HG03108 (cell line): Measurements from ENCODE around the gene CNOT10.

Experiments used
- ATAC-seq: cut with Tn5 transposase; IDR thresholded peaks from one replicate; pipeline ENCODE4 v1.9.1; 2021; ENCODE audit warnings: moderate library complexity; ENCODE audit not compliant: unreplicated experiment

CNOT10 gene

GRCh38 chr3:32817558-32818228 is 132.7 kb downstream of the CNOT10 start, which contains the start of gene TRIM71:
Gene TRIM71 (plus strand): TSS chr3:32817997. CDS start chr3:32818081, 84 bp downstream.
- ATAC-seq: no peak

- ATAC-seq: no peak
These were observed 133.4 kb downstream of the CNOT10 start for GRCh38 chr3:32818229-32818969.

GRCh38 chr3:32818970-32819511 is 134.1 kb downstream of the CNOT10 start:
- no peak for ATAC-seq

- ATAC-seq: no peak
These were observed 134.8 kb downstream of the CNOT10 start for GRCh38 chr3:32819551-32820348.

GRCh38 chr3:32820430-32820829 is 135.4 kb downstream of the CNOT10 start:
- ATAC-seq: no peak

- ATAC-seq: no peak
These were observed 136.1 kb downstream of the CNOT10 start for GRCh38 chr3:32820971-32821685.

GRCh38 chr3:32821686-32822296 is 136.8 kb downstream of the CNOT10 start:
- no peak for ATAC-seq

- no peak for ATAC-seq
These were observed 137.9 kb downstream of the CNOT10 start for GRCh38 chr3:32822609-32823498.
